Measurements from ENCODE around the gene OCEL1.
A peak's percentile ranks its signal among the peaks of the same experiment; 100 is the strongest.

Gene OCEL1

GRCh38 chr19:17242431-17243208, 16.6 kb downstream of the OCEL1 start:
- DNase-seq = no peak

GRCh38 chr19:17243211-17243829, 17.3 kb downstream of the OCEL1 start:
- no peak for DNase-seq

GRCh38 chr19:17243830-17244617, 18.0 kb downstream of the OCEL1 start:
- DNase-seq = no peak

- no peak for DNase-seq
Observed at GRCh38 chr19:17244618-17245534, 18.9 kb downstream of the OCEL1 start.

GRCh38 chr19:17245535-17245984, 19.5 kb downstream of the OCEL1 start, which contains the start of gene NR2F6:
Gene NR2F6 (minus strand): TSS chr19:17245919. CDS start chr19:17245220, 699 bp downstream.
- DNase-seq = no peak

GRCh38 chr19:17246681-17247425, 20.8 kb downstream of the OCEL1 start:
- no peak for DNase-seq

GRCh38 chr19:17248011-17248776, 22.2 kb downstream of the OCEL1 start:
- DNase-seq = no peak

- no peak for DNase-seq
Observed at GRCh38 chr19:17249887-17250548, 24.0 kb downstream of the OCEL1 start.

- no peak for DNase-seq
Observed at GRCh38 chr19:17254636-17255035, 28.6 kb downstream of the OCEL1 start.

GRCh38 chr19:17255150-17255621, 29.2 kb downstream of the OCEL1 start:
- DNase-seq = no peak

GRCh38 chr19:17256130-17256529, 30.1 kb downstream of the OCEL1 start:
- no peak for DNase-seq

GRCh38 chr19:17259118-17259780, 33.2 kb downstream of the OCEL1 start:
- no peak for DNase-seq

- DNase-seq = no peak
Observed at GRCh38 chr19:17259934-17260333, 33.9 kb downstream of the OCEL1 start.

- DNase-seq = peak; percentile 91
Observed at GRCh38 chr19:17260842-17261325, 34.9 kb downstream of the OCEL1 start.

GRCh38 chr19:17262557-17262956, 36.5 kb downstream of the OCEL1 start:
- DNase-seq = no peak

GRCh38 chr19:17263712-17264640, 38.0 kb downstream of the OCEL1 start:
- no peak for DNase-seq

- no peak for DNase-seq
Observed at GRCh38 chr19:17264641-17264979, 38.6 kb downstream of the OCEL1 start, which contains the start of gene USHBP1. Gene USHBP1 (minus strand): TSS chr19:17264745. CDS start chr19:17264299, 446 bp downstream.

- DNase-seq = no peak
Observed at GRCh38 chr19:17266026-17266425, 40.0 kb downstream of the OCEL1 start.

Data from CD4-positive, alpha-beta T cell treated with Interleukin-12 subunit alpha and Interleukin-12 subunit beta, for 1 hour (primary cell).